ENCODE data around the gene JMJD1C.
A peak's percentile ranks its signal among the peaks of the same experiment; 100 is the strongest.

JMJD1C gene

GRCh38 chr10:63204667-63205391 is 260.9 kb downstream of the JMJD1C start:
- Histone ChIP-seq H3K27ac (peak overlapping the region in 1 of 2 donors; percentile 6), H3K4me3 (no peak overlapping the region)

DNA sequence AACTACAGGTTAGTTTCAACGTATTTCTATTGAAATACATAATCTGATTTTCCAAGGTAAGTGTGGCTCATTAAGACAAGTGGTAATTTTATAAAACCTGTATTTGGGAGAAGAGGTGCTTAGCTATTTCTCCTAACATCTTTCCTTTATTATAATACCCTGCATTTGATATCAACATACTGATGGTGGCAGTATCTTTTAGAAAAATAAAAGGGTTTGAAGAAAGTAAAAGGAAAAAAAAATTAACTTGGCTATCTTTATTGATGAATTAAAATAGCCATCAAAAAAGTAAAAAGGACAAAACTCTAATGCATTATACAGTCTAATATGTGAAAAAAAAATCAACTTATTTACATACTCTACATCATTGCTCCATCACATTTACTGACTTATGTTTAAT is 264.7 kb downstream of the JMJD1C start:
- Histone ChIP-seq H3K27ac (no peak overlapping the region), H3K4me3 (no peak overlapping the region)
- TF ChIP-seq CTCF (IDR thresholded peaks at IDR 0.05), result no peak
- DNase-seq (ENCODE audit: low spot score), result no peak

More at GRCh38 chr10:63204667-63205391, 260.9 kb downstream of the JMJD1C start:
- TF ChIP-seq CTCF (IDR thresholded peaks at IDR 0.05), result no peak
- no peak for DNase-seq (ENCODE audit: low spot score)

DNA sequence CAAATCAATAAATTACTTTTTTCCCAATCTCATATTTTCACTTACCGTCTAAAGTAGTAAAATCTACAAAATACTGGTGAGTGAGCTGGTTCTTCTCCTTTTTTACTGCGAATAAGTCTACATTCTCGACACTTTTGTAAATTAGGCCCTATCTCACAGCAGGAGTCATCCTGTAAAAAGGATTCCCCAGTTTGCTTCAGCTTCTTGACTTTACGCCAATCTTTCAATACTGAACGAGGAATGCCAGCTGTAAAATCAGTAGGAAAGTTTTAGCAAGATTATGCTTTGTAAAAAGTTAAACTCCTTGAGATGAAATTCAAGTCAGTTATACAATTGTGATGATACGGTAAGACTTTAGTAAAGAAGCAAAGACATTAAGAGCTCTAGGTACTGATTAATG is 265.3 kb downstream of the JMJD1C start:
- TF ChIP-seq CTCF (IDR thresholded peaks at IDR 0.05), result no peak
- no peak for DNase-seq (ENCODE audit: low spot score)

GRCh38 chr10:63199716-63200115 is 266.1 kb downstream of the JMJD1C start:
- no peak for DNase-seq (ENCODE audit: low spot score)
- Histone ChIP-seq H3K27ac (no peak overlapping the region), H3K4me3 (no peak overlapping the region)
- no peak for TF ChIP-seq CTCF (IDR thresholded peaks at IDR 0.05)

More for the DNA sequence above, 265.3 kb downstream of the JMJD1C start:
- H3K4me3 ChIP-seq, result no peak overlapping the region
- no peak overlapping the region for H3K27ac ChIP-seq

- H3K27ac ChIP-seq, result no peak overlapping the region
- H3K4me3 ChIP-seq, result no peak overlapping the region
- TF ChIP-seq CTCF (IDR thresholded peaks at IDR 0.05), result no peak
- no peak for DNase-seq (ENCODE audit: low spot score)
Observed at GRCh38 chr10:63197344-63198092, 268.3 kb downstream of the JMJD1C start.

- no peak for DNase-seq (ENCODE audit: low spot score)
- no peak for TF ChIP-seq CTCF (IDR thresholded peaks at IDR 0.05)
- no peak overlapping the region for H3K27ac ChIP-seq
- no peak overlapping the region for H3K4me3 ChIP-seq
Observed at GRCh38 chr10:63192826-63193225, 273.0 kb downstream of the JMJD1C start.

DNA sequence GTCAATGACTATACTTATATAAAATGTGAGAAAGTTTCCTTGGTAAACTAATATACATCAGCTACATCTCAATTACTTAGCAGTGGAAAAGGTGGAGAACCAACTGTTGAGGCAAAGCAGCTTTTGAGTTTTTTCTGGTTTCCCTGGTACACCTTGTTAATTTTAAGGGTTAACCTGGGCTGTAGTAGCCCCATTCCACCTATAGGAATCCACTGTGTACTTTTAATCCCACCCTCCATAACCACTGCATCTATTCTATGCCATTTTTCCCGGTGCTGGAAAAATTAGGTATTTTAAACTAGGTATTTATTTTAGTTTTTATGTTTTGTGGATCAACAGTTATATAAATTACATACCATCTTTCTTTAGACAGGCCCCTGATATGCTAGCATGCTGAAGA is 290.2 kb downstream of the JMJD1C start:
- Histone ChIP-seq H3K27ac (no peak overlapping the region), H3K4me3 (no peak overlapping the region)
- no peak for DNase-seq (ENCODE audit: low spot score)
- TF ChIP-seq CTCF (IDR thresholded peaks at IDR 0.05), result no peak

Measured in coronary artery (tissue), 2 donors.